ENCODE data around the gene SERPINA6.
"Not testable (repeated sequence)": the region's sequence is repeated elsewhere in the genome, so short reads cannot be mapped to it uniquely, and the experiment has no call there.

SERPINA6 gene

GRCh38 chr14:94321421-94322271 lies 1.5 kb downstream of the SERPINA6 start:
- FAIRE-seq: no peak

- FAIRE-seq: peak; percentile 41
Observed at GRCh38 chr14:94320243-94320642, 2.9 kb downstream of the SERPINA6 start.

- FAIRE-seq: no peak
Observed at GRCh38 chr14:94317259-94317658, 5.9 kb downstream of the SERPINA6 start.

- FAIRE-seq: no peak
Observed at GRCh38 chr14:94316692-94317091, 6.4 kb downstream of the SERPINA6 start.

GRCh38 chr14:94314890-94315289 lies 8.2 kb downstream of the SERPINA6 start:
- FAIRE-seq: no peak

- no peak for FAIRE-seq
Observed at GRCh38 chr14:94313991-94314655, 9.0 kb downstream of the SERPINA6 start.

- no peak for FAIRE-seq
Observed at GRCh38 chr14:94312481-94313246, 10.5 kb downstream of the SERPINA6 start.

- no peak for FAIRE-seq
Observed at GRCh38 chr14:94310248-94310647, 12.9 kb downstream of the SERPINA6 start.

- FAIRE-seq: no peak
Observed at GRCh38 chr14:94309721-94310120, 13.4 kb downstream of the SERPINA6 start.

- FAIRE-seq: no peak
Observed at GRCh38 chr14:94307410-94307992, 15.6 kb downstream of the SERPINA6 start.

GRCh38 chr14:94306047-94306978 lies 16.8 kb downstream of the SERPINA6 start:
- FAIRE-seq: no peak

- FAIRE-seq: no peak
Observed at GRCh38 chr14:94305620-94306019, 17.5 kb downstream of the SERPINA6 start.

GRCh38 chr14:94304243-94304642 lies 18.9 kb downstream of the SERPINA6 start:
- no peak for FAIRE-seq

GRCh38 chr14:94303111-94303510 lies 20.0 kb downstream of the SERPINA6 start:
- no peak for FAIRE-seq

- FAIRE-seq: no peak
Observed at GRCh38 chr14:94298130-94298529, 25.0 kb downstream of the SERPINA6 start.

GRCh38 chr14:94296181-94296545 lies 27.0 kb downstream of the SERPINA6 start:
- FAIRE-seq: not testable (repeated sequence)

- no peak for FAIRE-seq
Observed at GRCh38 chr14:94295360-94296180, 27.6 kb downstream of the SERPINA6 start.

GRCh38 chr14:94293578-94293924 lies 29.6 kb downstream of the SERPINA6 start:
- no peak for FAIRE-seq

GRCh38 chr14:94292872-94293577 lies 30.1 kb downstream of the SERPINA6 start, which contains the start of gene SERPINA10:
TSS of gene SERPINA10 (minus strand) at chr14:94293268. CDS start at chr14:94290593, 2,675 bp downstream.
- FAIRE-seq: no peak

- FAIRE-seq: no peak
Observed at GRCh38 chr14:94292526-94292871, 30.6 kb downstream of the SERPINA6 start.

Measured in colon (tissue), 2 donors.